A673 (cell line): ENCODE data around the gene COG8. TPM values are rescaled to one million over a fixed set of nuclear protein-coding genes. Genes with fewer than 3 reads are reported as not detected.
A peak's percentile ranks its signal among the peaks of the same experiment; 100 is the strongest.

Experiments
- BruUV-seq: library from RNA; stranded (reverse); fragments of 400-500 nt; replicated peaks from 2 replicates; lab custom pipeline; 2021; lab: Mats Ljungman, UMichigan
- CTCF ChIA-PET: fragments of 300-600 bp; sonication (Branson Sonifier 250); formaldehyde crosslinking; loops from one replicate; lab custom pipeline; 2022; ENCODE audit warnings: antibody characterized with exemption; lab: Charles Lee
- POLR2A ChIA-PET: fragments of 300-600 bp; sonication (Branson Sonifier 250); formaldehyde crosslinking; loops from one replicate; lab custom pipeline; 2022; ENCODE audit warnings: antibody characterized with exemption; ENCODE audit not compliant: low non-redundant PET; lab: Charles Lee
- DNase-seq: peaks from one replicate; pipeline ENCODE4 v3.0.0-alpha.2; 2015; ENCODE audit warnings: low spot score
- H3K27ac ChIP-seq: fragments of 200-600 bp; sonication (generic); 2 replicates; pipeline ENCODE4 v1.5.1; 2016; ENCODE audit warnings: mixed run types, low read depth, mild to moderate bottlenecking, mixed read lengths, antibody characterized with exemption, low read length; ENCODE audit not compliant: poor library complexity, severe bottlenecking
- H3K27me3 ChIP-seq: fragments of 200-600 bp; sonication (generic); replicated peaks from 2 replicates; pipeline ENCODE4 v1.6.1; 2017; ENCODE audit warnings: mixed run types, low read depth, mild to moderate bottlenecking, mixed read lengths, antibody characterized with exemption, low read length; ENCODE audit not compliant: insufficient read depth, poor library complexity
- H3K36me3 ChIP-seq: fragments of 200-600 bp; sonication (generic); 2 replicates; pipeline ENCODE4 v1.6.1; 2016; ENCODE audit warnings: mixed run types, mild to moderate bottlenecking, mixed read lengths, antibody characterized with exemption, low read length; ENCODE audit not compliant: insufficient read depth, poor library complexity, severe bottlenecking
- H3K4me1 ChIP-seq: fragments of 200-600 bp; sonication (generic); 2 replicates; pipeline ENCODE4 v1.6.1; 2017; ENCODE audit warnings: mixed run types, mild to moderate bottlenecking, mixed read lengths, antibody characterized with exemption, low read length; ENCODE audit not compliant: insufficient read depth, poor library complexity, severe bottlenecking
- H3K4me3 ChIP-seq: fragments of 200-600 bp; sonication (generic); 2 replicates; pipeline ENCODE4 v1.5.1; 2016; ENCODE audit warnings: low read depth, mixed run types, mild to moderate bottlenecking, mixed read lengths, low read length; ENCODE audit not compliant: poor library complexity, severe bottlenecking
- H3K9me3 ChIP-seq: fragments of 200-600 bp; sonication (generic); 2 replicates; pipeline ENCODE4 v1.6.1; 2016; ENCODE audit warnings: mixed run types, low read depth, mild to moderate bottlenecking, mixed read lengths, antibody characterized with exemption, low read length; ENCODE audit not compliant: poor library complexity, severe bottlenecking
- EZH2 ChIP-seq: fragments of 200-600 bp; sonication (generic); IDR thresholded peaks from 2 replicates; pipeline ENCODE4 v1.6.1; 2017; ENCODE audit warnings: borderline replicate concordance, low read depth, mild to moderate bottlenecking, mixed read lengths, antibody characterized with exemption, low read length; ENCODE audit not compliant: poor library complexity, severe bottlenecking
- intact Hi-C: fragments of 100-400 bp; cut with micrococcal nuclease; formaldehyde crosslinking; loops from one replicate; pipeline ENCODE4 v1.10.0; 2022; ENCODE audit not compliant: unreplicated experiment
- total RNA-seq: library from RNA; stranded (reverse); gene quantifications from 2 replicates; pipeline ENCODE4 v1.2.3, GENCODE V29; 2021
- TF ChIP-seq, protein P1 (sequence below): fragments of 300-800, 200-600 bp; sonication (generic); conservative IDR thresholded peaks from 2 replicates; pipeline ENCODE4 v1.5.1; 2017; ENCODE audit warnings: low read depth, mild to moderate bottlenecking, antibody characterized with exemption, low read length, moderate library complexity, mixed read lengths

Gene COG8
- total RNA-seq, 1 experiment from 2014 or later, result 47.6 TPM

DNA sequence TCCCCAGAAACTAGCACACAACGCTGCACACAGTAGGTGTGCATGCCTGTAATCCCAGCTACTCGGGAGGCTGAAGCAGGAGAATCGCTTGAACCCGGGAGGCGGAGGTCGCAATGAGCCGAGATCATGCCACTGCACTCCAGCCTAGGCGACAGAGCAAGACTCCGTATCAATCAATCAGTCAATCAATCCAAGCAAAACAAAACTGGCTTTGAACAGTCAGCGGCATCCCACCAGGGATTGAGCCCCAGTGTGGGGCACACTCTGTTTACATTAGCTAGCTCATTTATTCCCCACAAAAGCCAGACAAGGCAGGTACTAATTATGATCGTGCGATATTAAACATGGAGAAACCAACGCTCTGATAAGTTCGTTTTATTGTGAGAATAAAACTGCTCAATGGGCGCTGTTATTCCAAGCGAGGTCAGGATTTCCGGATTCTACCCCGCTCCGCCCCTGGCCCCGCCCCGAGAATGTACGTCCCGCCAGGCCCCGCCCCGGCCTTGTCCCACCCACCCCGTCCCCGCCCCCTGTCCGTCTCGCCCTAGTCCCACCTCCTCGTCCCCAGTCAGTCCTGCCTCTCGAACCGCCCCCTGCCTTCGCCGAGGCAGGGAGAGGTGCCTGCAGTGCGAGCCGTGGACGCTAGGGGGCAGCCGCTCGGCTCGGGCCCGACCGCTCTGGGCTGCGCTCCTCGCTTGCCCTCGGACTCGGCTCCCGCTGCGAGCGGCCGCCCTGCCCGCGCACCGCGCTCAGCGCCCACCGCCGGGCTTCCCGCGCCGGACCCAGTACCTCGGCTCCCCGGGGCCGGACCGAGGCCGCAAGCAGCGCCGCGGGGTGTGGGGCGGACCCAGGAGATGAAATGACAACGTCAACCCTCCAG is 28.5 kb downstream of the COG8 start, which contains the start of gene VPS4A:
Gene VPS4A, plus strand, starts transcription at position 698 of the 880 bp plus-strand sequence. Its CDS starts 162 bp downstream, at position 860.
- BruUV-seq, result no TSS peak
- H3K27ac ChIP-seq, result peak within 1 kb of the TSS; percentile 96

DNA sequence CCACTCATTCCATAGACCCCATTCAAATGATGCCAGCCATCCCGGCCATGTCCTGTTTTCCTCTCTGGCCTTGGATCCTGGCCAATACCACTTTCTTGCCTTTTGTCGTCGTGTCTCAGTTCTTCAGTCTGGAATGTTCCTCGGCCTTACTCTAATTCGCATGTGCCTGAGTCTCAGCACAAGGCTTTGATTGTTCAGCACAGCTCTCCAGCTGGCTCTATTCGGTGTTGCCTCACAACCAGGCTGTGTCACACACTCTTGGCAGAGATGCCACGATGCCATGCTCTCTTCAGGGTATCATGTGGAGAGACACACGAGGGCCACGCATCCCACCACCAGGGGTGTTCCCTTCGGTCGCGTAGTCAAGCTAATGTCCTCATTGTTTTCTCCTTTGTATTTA is 30.0 kb downstream of the COG8 start:
- no peak for TF ChIP-seq EZH2
- TF ChIP-seq, protein P1, sequence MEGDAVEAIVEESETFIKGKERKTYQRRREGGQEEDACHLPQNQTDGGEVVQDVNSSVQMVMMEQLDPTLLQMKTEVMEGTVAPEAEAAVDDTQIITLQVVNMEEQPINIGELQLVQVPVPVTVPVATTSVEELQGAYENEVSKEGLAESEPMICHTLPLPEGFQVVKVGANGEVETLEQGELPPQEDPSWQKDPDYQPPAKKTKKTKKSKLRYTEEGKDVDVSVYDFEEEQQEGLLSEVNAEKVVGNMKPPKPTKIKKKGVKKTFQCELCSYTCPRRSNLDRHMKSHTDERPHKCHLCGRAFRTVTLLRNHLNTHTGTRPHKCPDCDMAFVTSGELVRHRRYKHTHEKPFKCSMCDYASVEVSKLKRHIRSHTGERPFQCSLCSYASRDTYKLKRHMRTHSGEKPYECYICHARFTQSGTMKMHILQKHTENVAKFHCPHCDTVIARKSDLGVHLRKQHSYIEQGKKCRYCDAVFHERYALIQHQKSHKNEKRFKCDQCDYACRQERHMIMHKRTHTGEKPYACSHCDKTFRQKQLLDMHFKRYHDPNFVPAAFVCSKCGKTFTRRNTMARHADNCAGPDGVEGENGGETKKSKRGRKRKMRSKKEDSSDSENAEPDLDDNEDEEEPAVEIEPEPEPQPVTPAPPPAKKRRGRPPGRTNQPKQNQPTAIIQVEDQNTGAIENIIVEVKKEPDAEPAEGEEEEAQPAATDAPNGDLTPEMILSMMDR, result no peak
- no peak overlapping the region for H3K27ac ChIP-seq
- peaks cover under 1% of the 10 kb centered on the region for H3K36me3 ChIP-seq
- intact Hi-C loops, result no loop called here
- H3K9me3 ChIP-seq, result no peaks in the 10 kb centered on the region
- no TSS peak for BruUV-seq
- no peaks in the 10 kb centered on the region for H3K27me3 ChIP-seq
- H3K4me3 ChIP-seq, result no peak overlapping the region
- POLR2A ChIA-PET, result no interaction called here
- H3K4me1 ChIP-seq, result no peaks in the 10 kb centered on the region
- DNase-seq, result no peak
- CTCF ChIA-PET, result no interaction called here

More for the DNA sequence above, 28.5 kb downstream of the COG8 start, which contains the start of gene VPS4A:
- Histone ChIP-seq H3K27me3 (no peaks in the 10 kb centered on the region), H3K9me3 (no peaks in the 10 kb centered on the region), H3K4me3 (peak within 1 kb of the TSS; percentile 100), H3K36me3 (peaks cover 16% of the 10 kb centered on the region), H3K4me1 (no peaks in the 10 kb centered on the region)
- CTCF ChIA-PET, result no interaction called here
- POLR2A ChIA-PET, result no interaction called here
- intact Hi-C loops, result no loop called here
- peak; percentile 97 for DNase-seq
- TF ChIP-seq EZH2, result no peak
- TF ChIP-seq, protein P1, result peak; percentile 77

DNA sequence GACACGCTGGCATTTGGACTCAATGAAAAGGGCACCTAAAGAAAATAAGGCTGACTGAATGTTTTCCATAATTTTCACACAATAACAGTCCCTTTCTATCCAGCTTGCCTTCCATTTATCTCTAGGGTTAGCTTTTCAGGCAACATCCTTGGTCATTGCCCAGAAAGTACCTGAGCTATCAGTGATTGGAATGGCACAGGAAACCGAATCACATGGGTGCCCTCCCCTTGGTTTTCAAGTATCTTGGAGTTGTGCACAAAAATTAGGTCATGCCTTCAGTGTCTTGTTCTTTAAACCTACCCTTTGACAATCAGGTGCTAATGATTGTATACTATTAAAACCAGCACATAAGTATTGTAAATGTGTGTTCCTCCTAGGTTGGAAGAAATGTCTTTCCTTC is 31.5 kb downstream of the COG8 start:
- Histone ChIP-seq H3K36me3 (peaks cover 8% of the 10 kb centered on the region), H3K9me3 (no peaks in the 10 kb centered on the region), H3K27me3 (no peaks in the 10 kb centered on the region), H3K27ac (no peak overlapping the region), H3K4me1 (no peaks in the 10 kb centered on the region), H3K4me3 (no peak overlapping the region)
- TF ChIP-seq, protein P1, result no peak
- TF ChIP-seq EZH2, result no peak
- intact Hi-C loops, result no loop called here
- no peak for DNase-seq
- ChIA-PET CTCF (no interaction called here), POLR2A (no interaction called here)
- BruUV-seq, result no TSS peak
